K562 (cell line): ENCODE measurements around the gene PDZD2. TPM values are rescaled to one million over a fixed set of nuclear protein-coding genes. Genes with fewer than 3 reads are reported as not detected.

Source experiments
- ATAC-seq: fragments of 200-7000 bp; cut with Tn5 transposase; 3 replicates; pipeline ENCODE4 v1.9.1; 2020; ENCODE audit warnings: moderate library complexity
- BruUV-seq: library from RNA; stranded (reverse); fragments of 400-500 nt; replicated peaks from 2 replicates; lab custom pipeline; 2021; lab: Mats Ljungman, UMichigan
- CTCF ChIA-PET: fragments of 300-600 bp; formaldehyde crosslinking; extraction: SDS; loops from one replicate; lab custom pipeline; 2021; ENCODE audit warnings: low intra/inter-chr PET ratio; lab: Yijun Ruan, JAX
- POLR2A ChIA-PET: fragments of 300-600, 350-650 bp; sonication (Branson Sonifier 250); formaldehyde crosslinking; extraction: SDS; loops from one replicate; lab custom pipeline; 2021; ENCODE audit warnings: antibody characterized with exemption, inconsistent platforms; lab: Yijun Ruan, JAX
- DNase-seq, 4 experiments: peaks; one replicate each; pipeline versions ENCODE4 v3.0.0 to v3.0.0-alpha.2; 2011 to 2018; ENCODE audit warnings: low spot score in 3 of 4, mixed read lengths in 3 of 4; ENCODE audit errors: extremely low read depth in 1 of 4
- FAIRE-seq: peaks from 2 replicates; lab custom pipeline; 2011; peaks lifted over from hg19 to GRCh38; lab: Jason Lieb, UNC
- H2AFZ ChIP-seq: 2 replicates; pipeline ENCODE4 v1.6.0; 2011; ENCODE audit warnings: low read depth, low read length, control low read depth, inconsistent platforms
- H3K27ac ChIP-seq: fragments of 200-600 bp; 3 replicates; pipeline ENCODE4 v1.8.0; 2011; ENCODE audit warnings: low read depth, mild to moderate bottlenecking, control low read depth, inconsistent platforms, low read length, moderate library complexity, mixed read lengths; ENCODE audit errors: extremely low read depth
- H3K27me3 ChIP-seq, 2 experiments: fragments of 300-600 bp in 1 of 2; 2 replicates in 1 of 2; 3 replicates in 1 of 2; pipeline versions ENCODE4 v1.6.0 to v1.8.0; 2011; ENCODE audit warnings: inconsistent platforms in 2 of 2, low read length in 2 of 2, mild to moderate bottlenecking in 1 of 2, mixed read lengths in 1 of 2, moderate library complexity in 1 of 2; ENCODE audit not compliant: control insufficient read depth in 2 of 2, insufficient read depth in 2 of 2
- H3K36me3 ChIP-seq: fragments of 300-600 bp; 3 replicates; pipeline ENCODE4 v1.8.0; 2011; ENCODE audit warnings: mild to moderate bottlenecking, low read length, inconsistent platforms; ENCODE audit not compliant: control insufficient read depth, insufficient read depth
- H3K4me1 ChIP-seq, 2 experiments: fragments of 200-600 bp in 1 of 2; replicated peaks in 1 of 2; 2 replicates in 1 of 2; 3 replicates in 1 of 2; pipeline versions ENCODE4 v1.5.1 to v1.8.0; 2011; ENCODE audit warnings: inconsistent platforms in 2 of 2, low read length in 2 of 2, mild to moderate bottlenecking in 1 of 2, mixed read lengths in 1 of 2, moderate library complexity in 1 of 2; ENCODE audit not compliant: control insufficient read depth in 2 of 2, insufficient read depth in 2 of 2
- H3K4me2 ChIP-seq: 2 replicates; pipeline ENCODE4 v1.6.1; 2011; ENCODE audit warnings: low read length, control low read depth, inconsistent platforms, mixed read lengths; ENCODE audit not compliant: insufficient read depth
- H3K4me3 ChIP-seq: fragments of 200-600 bp; sonication (generic), shearing (Covaris generic); 2 replicates; pipeline ENCODE4 v1.5.1; 2016; ENCODE audit warnings: control low read depth, inconsistent platforms
- H3K79me2 ChIP-seq: fragments of 200-600 bp; 3 replicates; pipeline ENCODE4 v1.8.0; 2011; ENCODE audit warnings: low read length, inconsistent platforms; ENCODE audit not compliant: control insufficient read depth, insufficient read depth
- H3K9ac ChIP-seq, 2 experiments: 2 replicates each; pipeline versions ENCODE4 v1.6.0 to v1.6.1; 2011; ENCODE audit warnings: low read depth in 2 of 2, low read length in 2 of 2, control low read depth in 1 of 2, inconsistent platforms in 1 of 2, mild to moderate bottlenecking in 1 of 2, mixed read lengths in 1 of 2; ENCODE audit not compliant: insufficient read depth in 1 of 2
- H3K9me1 ChIP-seq: one replicate; pipeline ENCODE4 v1.6.0; 2011; ENCODE audit warnings: inconsistent platforms, mild to moderate bottlenecking, low read length, moderate library complexity; ENCODE audit not compliant: control insufficient read depth, insufficient read depth
- H3K9me3 ChIP-seq: replicated peaks from 2 replicates; pipeline ENCODE4 v1.5.1; 2011; ENCODE audit warnings: low read depth, low read length, inconsistent platforms; ENCODE audit not compliant: control insufficient read depth, insufficient read depth
- H4K20me1 ChIP-seq: replicated peaks from 2 replicates; pipeline ENCODE4 v1.6.1; 2011; ENCODE audit warnings: low read length, inconsistent platforms, mixed read lengths; ENCODE audit not compliant: control insufficient read depth, insufficient read depth
- CHD1 ChIP-seq: fragments of 200-600 bp; sonication (generic); IDR thresholded peaks from one replicate; pipeline ENCODE4 v1.6.1; 2012; ENCODE audit warnings: mild to moderate bottlenecking, moderate library complexity, low read length, inconsistent platforms
- CREB1 ChIP-seq, 2 experiments: sonication (generic) in 1 of 2; formaldehyde crosslinking in 1 of 2; IDR thresholded peaks; 2 replicates each; pipeline versions ENCODE4 v1.6.1 to v1.8.0; 2012 to 2022; ENCODE audit warnings: inconsistent platforms in 1 of 2, mild to moderate bottlenecking in 1 of 2, missing genetic modification reagents in 1 of 2, moderate library complexity in 1 of 2
- CTBP1 ChIP-seq: fragments of 450-650 bp; IDR thresholded peaks from 2 replicates; pipeline ENCODE4 v1.6.1; 2016; ENCODE audit warnings: borderline replicate concordance
- DPF2 ChIP-seq: fragments of 450-650 bp; IDR thresholded peaks from 2 replicates; pipeline ENCODE4 v1.6.1; 2016
- EP300 ChIP-seq: IDR thresholded peaks from 2 replicates; pipeline ENCODE4 v1.6.1; 2012; ENCODE audit warnings: low read length, improper control_type of control experiment
- FOXO4 ChIP-seq: fragments of 450-650 bp; formaldehyde crosslinking; IDR thresholded peaks from 2 replicates; pipeline ENCODE4 v1.4.0; 2020; ENCODE audit warnings: mild to moderate bottlenecking, moderate library complexity
- ILF3 ChIP-seq: fragments of 450-650 bp; IDR thresholded peaks from 2 replicates; pipeline ENCODE4 v1.6.1; 2018; ENCODE audit warnings: antibody characterized with exemption, mild to moderate bottlenecking, moderate library complexity, borderline replicate concordance
- MLLT1 ChIP-seq, 2 experiments: fragments of 450-650 bp; IDR thresholded peaks; 2 replicates each; pipeline ENCODE4 v1.6.1; 2016
- SMAD3 ChIP-seq: fragments of 450-650 bp; formaldehyde crosslinking; conservative IDR thresholded peaks from 2 replicates; pipeline ENCODE4 v1.4.0; 2020; ENCODE audit warnings: mild to moderate bottlenecking
- ZNF589 ChIP-seq: fragments of 200-800 bp; sonication (Bioruptor generic); IDR thresholded peaks from 2 replicates; pipeline ENCODE4 v1.6.1; 2016; ENCODE audit warnings: low read depth, missing genetic modification characterization, missing compliant biosample characterization
- WGBS: fragments of 100-300 bp; shearing (Covaris generic); methylation state at CpG from one replicate; pipeline ENCODE4 v1.1.6; 2016; ENCODE audit warnings: low coverage, mixed read lengths; ENCODE audit not compliant: insufficient coverage; ENCODE audit errors: missing lambda C conversion rate; 5-methylcytosine and 5-hydroxymethylcytosine counted together
- in situ Hi-C: fragments of 300-500 bp; cut with MboI; formaldehyde crosslinking; loops from 4 replicates; pipeline ENCODE4 v1.15.0; 2018; ENCODE audit warnings: inconsistent platforms, mixed read lengths
- intact Hi-C: fragments of 100-400 bp; cut with micrococcal nuclease; formaldehyde crosslinking; loops from 2 replicates; pipeline ENCODE4 v1.14.2; 2022
- polyA plus RNA-seq, 8 experiments: library from polyadenylated mRNA; depleted of rRNA in 4 of 8; stranded (reverse) in 5 of 8; unstranded in 3 of 8; fragments of >200 nt; fragmentation: Nextera tagmentation in 2 of 8; fragmentation: Illumina TruSeq in 1 of 8; extraction: Ambion mirVana in 2 of 8; extraction: Trizol in 1 of 8; gene quantifications; 2 replicates each; pipeline versions ENCODE4 v1.2.1 to v1.2.3, GENCODE V29; 2011 to 2014; ENCODE audit warnings: inconsistent platforms in 1 of 8, missing spikeins in 1 of 8
- total RNA-seq, 7 experiments: library from RNA; depleted of rRNA in 6 of 7; stranded (reverse); fragments of >200 nt in 6 of 7; fragmentation: Illumina TruSeq in 2 of 7; extraction: Trizol in 2 of 7; gene quantifications; 2 replicates each; pipeline versions ENCODE4 v1.2.1 to v1.2.3, GENCODE V29; 2011 to 2021; ENCODE audit warnings: low replicate concordance in 1 of 7

PDZD2 gene
- total and polyA plus RNA-seq, 9 of the 15 experiments (the other 6 are each of a cell fraction or from before 2014, with no cell fraction given), result 0.02 to 0.08 (median 0.04) TPM; not detected in 6

- H3K36me3 ChIP-seq, result no peaks in the 10 kb centered on the region
- FAIRE-seq (no peak), DNase-seq (no peak), ATAC-seq (no peak)
- H2AFZ ChIP-seq, result no peak overlapping the region
- intact Hi-C loops, result no loop called here
- H3K27me3 ChIP-seq, result peaks cover 7 to 15% of the 10 kb centered on the region in 2 experiments
- no TSS peak for BruUV-seq
- 0% methylated on average over 1 of the region's 1 CpG for WGBS
- no peaks in the 10 kb centered on the region for H3K9me3 ChIP-seq
- H3K4me3 ChIP-seq, result no peak overlapping the region
- ChIA-PET CTCF (interaction anchor here (0.7 kb wide), 1 partner anchor 14 kb away, joined by 4 read pairs; no protein-coding TSS in a partner anchor), POLR2A (no interaction called here)
- H3K27ac ChIP-seq, result no peak overlapping the region
- H3K4me1 ChIP-seq, result peaks cover 5 to 12% of the 10 kb centered on the region in 2 experiments; a peak in 3 of 5 replicates
- in situ Hi-C loops, result no loop called here
- no peak for TF ChIP-seq ILF3
- no peak for TF ChIP-seq FOXO4
- TF ChIP-seq CHD1, result no peak
- no peak for TF ChIP-seq SMAD3
- no peak for TF ChIP-seq MLLT1 (IDR thresholded peaks at IDR 0.05)
- no peak for TF ChIP-seq CREB1 (IDR thresholded peaks at IDR 0.05)
- TF ChIP-seq CREB1 (CRISPR knock-in tag; IDR thresholded peaks at IDR 0.05), result no peak
- TF ChIP-seq CTBP1, result no peak
- TF ChIP-seq DPF2, result no peak
- no peak for TF ChIP-seq ZNF589 (CRISPR knock-in tag)
- no peak for TF ChIP-seq EP300
- peaks cover 3% of the 10 kb centered on the region; the same call in 1 of the 2 replicates for H4K20me1 ChIP-seq
- H3K9me1 ChIP-seq, result no peaks in the 10 kb centered on the region
- no peaks in the 10 kb centered on the region for H3K79me2 ChIP-seq
- H3K4me2 ChIP-seq, result no peak overlapping the region
- H3K9ac ChIP-seq, result no peak overlapping the region
These were observed 3.5 kb upstream of the PDZD2 start for GRCh38 chr5:31635446-31635845.
